Left ventricle myocardium inferior (tissue), 1 donor: ENCODE data around the gene FBXL22. TPM values are rescaled to one million over a fixed set of nuclear protein-coding genes. Genes with fewer than 3 reads are reported as not detected.
"Not testable (repeated sequence)": the region's sequence is repeated elsewhere in the genome, so short reads cannot be mapped to it uniquely, and the experiment has no call there.

Source experiments
- DNase-seq: peaks from one replicate; pipeline ENCODE4 v3.0.0-alpha.2; 2020
- H3K27ac ChIP-seq: fragments of 200-600 bp; replicated peaks from 2 replicates; pipeline ENCODE4 v1.8.0; 2021
- H3K27me3 ChIP-seq: fragments of 200-600 bp; 2 replicates; pipeline ENCODE4 v1.8.0; 2021; ENCODE audit warnings: low read depth
- H3K36me3 ChIP-seq: fragments of 200-600 bp; 2 replicates; pipeline ENCODE4 v1.8.0; 2021
- H3K4me1 ChIP-seq: fragments of 200-600 bp; 2 replicates; pipeline ENCODE4 v1.8.0; 2021
- H3K4me3 ChIP-seq: fragments of 200-600 bp; 2 replicates; pipeline ENCODE4 v1.8.0; 2021; ENCODE audit warnings: mild to moderate bottlenecking, moderate library complexity
- H3K9me3 ChIP-seq: fragments of 200-600 bp; replicated peaks from 2 replicates; pipeline ENCODE4 v1.8.0; 2021
- intact Hi-C: fragments of 100-400 bp; cut with micrococcal nuclease; formaldehyde crosslinking; loops from one replicate; pipeline ENCODE4 v1.11.0; 2022
- total RNA-seq: library from RNA; stranded (reverse); fragmentation: NEBNext Ultra II Directional; extraction: Animal tissue kit (Norgen Biotek cat#: 25700); gene quantifications from one replicate; pipeline ENCODE4 v1.2.1, GENCODE V29; 2021
- TF ChIP-seq, protein P1 (sequence below): fragments of 200-600 bp; IDR thresholded peaks from 2 replicates; pipeline ENCODE4 v1.8.0; 2021; ENCODE audit warnings: antibody characterized with exemption, mild to moderate bottlenecking, borderline replicate concordance
- donor health status: DM: no; HTN: yes; CAD: no; lungs with severe emphysema.

Gene FBXL22
- total RNA-seq, 1 donor from 2014 or later: 29.5 TPM

DNA sequence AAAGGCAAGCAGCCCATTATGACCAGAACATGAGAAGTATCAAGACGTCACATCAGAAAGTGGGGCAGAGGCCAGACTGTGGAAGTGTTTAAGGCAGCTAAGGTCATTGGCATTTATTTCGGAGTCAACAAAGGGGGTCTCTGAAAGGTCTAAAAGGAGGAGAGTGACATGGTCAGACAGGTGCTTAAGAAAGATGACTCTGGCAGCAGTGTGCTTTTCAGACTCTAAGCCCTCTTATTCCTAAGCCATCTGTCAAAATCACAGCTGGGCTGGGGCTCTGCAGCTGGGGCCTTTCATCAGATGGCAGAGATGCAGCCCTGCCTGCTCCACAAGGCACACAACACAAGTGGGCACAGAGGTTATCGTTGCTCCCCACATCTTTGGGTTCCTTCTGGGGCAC, 14.0 kb downstream of the FBXL22 start:
- Histone ChIP-seq H3K4me1 (peaks cover 21% of the 10 kb centered on the region), H3K27ac (peak overlapping the region; percentile 53), H3K4me3 (no peak overlapping the region), H3K27me3 (no peaks in the 10 kb centered on the region), H3K9me3 (no peaks in the 10 kb centered on the region), H3K36me3 (peaks cover 72% of the 10 kb centered on the region)
- intact Hi-C loops: no loop called here
- TF ChIP-seq, protein P1, sequence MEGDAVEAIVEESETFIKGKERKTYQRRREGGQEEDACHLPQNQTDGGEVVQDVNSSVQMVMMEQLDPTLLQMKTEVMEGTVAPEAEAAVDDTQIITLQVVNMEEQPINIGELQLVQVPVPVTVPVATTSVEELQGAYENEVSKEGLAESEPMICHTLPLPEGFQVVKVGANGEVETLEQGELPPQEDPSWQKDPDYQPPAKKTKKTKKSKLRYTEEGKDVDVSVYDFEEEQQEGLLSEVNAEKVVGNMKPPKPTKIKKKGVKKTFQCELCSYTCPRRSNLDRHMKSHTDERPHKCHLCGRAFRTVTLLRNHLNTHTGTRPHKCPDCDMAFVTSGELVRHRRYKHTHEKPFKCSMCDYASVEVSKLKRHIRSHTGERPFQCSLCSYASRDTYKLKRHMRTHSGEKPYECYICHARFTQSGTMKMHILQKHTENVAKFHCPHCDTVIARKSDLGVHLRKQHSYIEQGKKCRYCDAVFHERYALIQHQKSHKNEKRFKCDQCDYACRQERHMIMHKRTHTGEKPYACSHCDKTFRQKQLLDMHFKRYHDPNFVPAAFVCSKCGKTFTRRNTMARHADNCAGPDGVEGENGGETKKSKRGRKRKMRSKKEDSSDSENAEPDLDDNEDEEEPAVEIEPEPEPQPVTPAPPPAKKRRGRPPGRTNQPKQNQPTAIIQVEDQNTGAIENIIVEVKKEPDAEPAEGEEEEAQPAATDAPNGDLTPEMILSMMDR: no peak
- DNase-seq: no peak

DNA sequence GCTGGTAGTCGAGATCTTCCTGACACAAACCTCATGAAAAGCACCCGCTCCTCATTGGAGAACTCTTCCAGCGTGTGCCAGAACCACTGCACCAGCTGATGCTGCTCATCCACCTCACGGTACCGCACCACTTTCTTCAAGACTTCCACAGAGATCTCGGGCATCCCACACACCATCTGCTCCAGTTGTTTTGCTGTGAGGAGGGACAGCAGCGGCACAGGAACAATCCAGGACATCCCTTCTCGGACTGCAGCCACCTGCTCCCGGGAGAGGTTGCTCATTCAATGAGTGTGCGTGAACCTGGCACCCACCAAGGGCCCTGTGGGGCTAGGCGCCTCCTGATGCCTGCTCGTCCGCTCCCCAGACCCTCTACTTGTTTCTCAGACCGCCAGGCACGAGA, 15.1 kb downstream of the FBXL22 start:
- intact Hi-C loops: no loop called here

GRCh38 chr15:63615935-63616334, 18.7 kb downstream of the FBXL22 start:
- Histone ChIP-seq H3K9me3 (no peaks in the 10 kb centered on the region), H3K27me3 (no peaks in the 10 kb centered on the region), H3K4me3 (no peak overlapping the region), H3K4me1 (peaks cover 8% of the 10 kb centered on the region), H3K27ac (no peak overlapping the region), H3K36me3 (peaks cover 55% of the 10 kb centered on the region)
- TF ChIP-seq, protein P1: no peak
- DNase-seq: no peak
- intact Hi-C loops: no loop called here

More for the DNA sequence above, 15.1 kb downstream of the FBXL22 start:
- H3K4me3 ChIP-seq: no peak overlapping the region
- no peak overlapping the region for H3K27ac ChIP-seq
- peaks cover 76% of the 10 kb centered on the region for H3K36me3 ChIP-seq
- H3K4me1 ChIP-seq: peaks cover 20% of the 10 kb centered on the region
- no peaks in the 10 kb centered on the region for H3K27me3 ChIP-seq
- TF ChIP-seq, protein P1: no peak
- H3K9me3 ChIP-seq: no peaks in the 10 kb centered on the region
- no peak for DNase-seq

GRCh38 chr15:63617147-63617546, 20.0 kb downstream of the FBXL22 start:
- H3K9me3 ChIP-seq, H3K4me3 ChIP-seq, intact Hi-C loops, H3K27ac ChIP-seq, H3K4me1 ChIP-seq, H3K27me3 ChIP-seq, DNase-seq: not testable (repeated sequence)
- peaks cover 56% of the 10 kb centered on the region for H3K36me3 ChIP-seq

- H3K27ac ChIP-seq, DNase-seq, intact Hi-C loops: not testable (repeated sequence)
Observed at GRCh38 chr15:63617627-63618026, 20.4 kb downstream of the FBXL22 start.

GRCh38 chr15:63620760-63621159, 23.6 kb downstream of the FBXL22 start:
- H3K4me3 ChIP-seq, H3K27me3 ChIP-seq, DNase-seq, H3K4me1 ChIP-seq, H3K9me3 ChIP-seq, intact Hi-C loops, H3K27ac ChIP-seq: not testable (repeated sequence)
- H3K36me3 ChIP-seq: peaks cover 60% of the 10 kb centered on the region

More at GRCh38 chr15:63617627-63618026, 20.4 kb downstream of the FBXL22 start:
- not testable (repeated sequence) for H3K4me3 ChIP-seq, H3K27me3 ChIP-seq, H3K4me1 ChIP-seq, H3K9me3 ChIP-seq
- peaks cover 56% of the 10 kb centered on the region for H3K36me3 ChIP-seq

DNA sequence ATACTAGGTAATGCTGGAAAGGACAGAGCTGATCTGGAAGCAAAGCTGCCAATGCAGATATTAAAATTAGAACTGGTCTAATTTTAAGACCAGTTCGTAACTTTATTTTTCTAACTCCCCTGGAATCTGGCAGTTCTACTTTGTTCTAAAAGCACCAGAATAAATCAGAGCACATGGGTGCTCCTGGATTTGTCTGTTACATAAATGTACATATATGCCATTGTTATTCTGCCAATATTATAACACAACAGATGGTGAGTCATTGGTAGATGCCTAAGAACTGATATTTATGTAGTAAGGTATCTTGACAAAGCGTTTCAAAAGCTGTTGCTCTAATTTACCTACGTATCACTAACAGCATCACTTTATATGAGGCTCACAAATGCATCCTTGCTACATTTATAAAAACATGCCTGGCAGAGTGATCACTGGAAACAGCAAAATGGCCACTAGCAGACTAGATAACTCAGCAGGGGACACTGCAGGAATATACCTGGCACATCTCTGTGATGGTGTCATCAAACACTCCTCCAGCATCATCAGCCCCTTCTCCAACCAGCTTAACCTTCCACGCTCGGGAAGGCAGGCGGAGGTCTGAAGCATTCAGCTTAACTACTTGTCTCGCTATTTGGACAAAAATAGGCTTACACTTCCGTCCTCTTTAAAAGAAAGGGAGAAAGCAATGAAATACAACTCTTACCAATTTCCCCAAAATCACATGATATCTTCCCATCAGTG, 26.2 kb downstream of the FBXL22 start:
- H3K27ac ChIP-seq: no peak overlapping the region
- DNase-seq: no peak
- intact Hi-C loops: no loop called here
- H3K4me1 ChIP-seq: no peaks in the 10 kb centered on the region
- TF ChIP-seq, protein P1: no peak
- no peaks in the 10 kb centered on the region for H3K9me3 ChIP-seq
- H3K27me3 ChIP-seq: no peaks in the 10 kb centered on the region
- no peak overlapping the region for H3K4me3 ChIP-seq
- H3K36me3 ChIP-seq: peaks cover 76% of the 10 kb centered on the region
